C1 segment of cervical spinal cord (tissue), 14 donors: ENCODE data around the gene NABP1.

Experiments
- DNase-seq, 14 donors: peaks; one replicate each; lab custom pipeline; 2025; lab: John Stamatoyannopoulos, UW

The NABP1 gene

GRCh38 chr2:191649519-191649918 is 28.4 kb upstream of the NABP1 start:
- DNase-seq = no peak

GRCh38 chr2:191650896-191651773 is 26.8 kb upstream of the NABP1 start:
- no peak for DNase-seq

- DNase-seq = no peak
These were observed 24.1 kb upstream of the NABP1 start for GRCh38 chr2:191653667-191654391.

GRCh38 chr2:191656391-191656790 is 21.5 kb upstream of the NABP1 start:
- no peak for DNase-seq

- DNase-seq = no peak
These were observed 21.1 kb upstream of the NABP1 start for GRCh38 chr2:191656792-191657191.

GRCh38 chr2:191657977-191658376 is 20.0 kb upstream of the NABP1 start:
- DNase-seq = no peak

- no peak for DNase-seq
These were observed 18.7 kb upstream of the NABP1 start for GRCh38 chr2:191659198-191659597.

DNA sequence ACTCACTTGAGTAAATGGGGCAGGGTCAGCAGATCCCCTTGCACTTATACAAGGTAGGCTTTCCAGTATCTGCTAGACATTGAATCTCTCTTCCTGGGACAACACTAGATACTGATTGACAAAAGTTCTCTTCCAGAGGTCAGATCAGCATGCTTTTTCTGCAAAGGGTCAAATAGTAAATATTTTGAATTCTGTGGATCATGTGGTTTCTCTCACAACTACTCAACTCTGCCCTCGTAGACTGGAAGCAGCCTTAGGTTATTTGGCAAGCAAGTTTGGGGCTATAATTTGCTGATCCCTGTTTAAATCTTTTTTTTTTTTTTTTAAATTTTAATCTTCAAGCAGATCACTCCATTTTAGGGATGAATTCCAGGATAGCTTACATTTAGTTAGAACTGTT is 17.4 kb upstream of the NABP1 start:
- no peak for DNase-seq

DNA sequence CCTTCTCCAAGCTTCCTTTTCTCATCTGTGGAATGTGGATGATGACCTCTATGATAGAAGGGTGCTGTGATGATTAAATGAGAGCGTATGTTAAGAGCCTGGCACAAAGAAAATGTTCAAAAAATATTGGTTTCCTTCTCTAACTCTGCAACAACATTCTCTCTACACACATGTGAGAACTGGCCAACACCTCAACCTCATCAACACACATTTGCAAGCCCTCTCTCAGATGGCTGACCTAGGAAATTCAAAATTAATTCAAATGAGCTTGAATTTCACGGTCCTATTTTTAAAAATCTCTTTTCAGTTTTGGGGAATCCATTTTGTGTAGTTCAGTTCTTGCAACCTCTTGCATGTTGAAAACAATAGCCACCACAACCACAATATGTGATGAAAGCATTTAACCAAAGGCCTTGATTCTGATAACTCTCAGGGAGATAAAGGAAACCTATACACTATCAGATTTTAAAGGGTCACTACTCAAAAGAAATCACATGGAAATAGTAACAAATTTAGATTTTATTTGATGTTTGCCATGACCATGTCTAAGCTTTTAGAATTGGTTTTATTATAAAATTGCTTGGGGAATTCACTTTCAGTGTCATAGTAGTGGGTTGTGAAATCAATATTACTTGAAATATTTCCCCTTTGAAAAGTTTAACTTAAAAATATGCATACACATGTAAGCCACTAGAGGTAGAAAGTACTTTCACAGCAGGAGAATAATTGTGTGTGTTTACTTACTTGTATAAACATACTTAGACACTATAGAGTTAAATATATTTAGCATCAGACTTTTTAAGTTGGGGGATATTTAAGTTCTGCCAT is 16.6 kb upstream of the NABP1 start:
- no peak for DNase-seq

DNA sequence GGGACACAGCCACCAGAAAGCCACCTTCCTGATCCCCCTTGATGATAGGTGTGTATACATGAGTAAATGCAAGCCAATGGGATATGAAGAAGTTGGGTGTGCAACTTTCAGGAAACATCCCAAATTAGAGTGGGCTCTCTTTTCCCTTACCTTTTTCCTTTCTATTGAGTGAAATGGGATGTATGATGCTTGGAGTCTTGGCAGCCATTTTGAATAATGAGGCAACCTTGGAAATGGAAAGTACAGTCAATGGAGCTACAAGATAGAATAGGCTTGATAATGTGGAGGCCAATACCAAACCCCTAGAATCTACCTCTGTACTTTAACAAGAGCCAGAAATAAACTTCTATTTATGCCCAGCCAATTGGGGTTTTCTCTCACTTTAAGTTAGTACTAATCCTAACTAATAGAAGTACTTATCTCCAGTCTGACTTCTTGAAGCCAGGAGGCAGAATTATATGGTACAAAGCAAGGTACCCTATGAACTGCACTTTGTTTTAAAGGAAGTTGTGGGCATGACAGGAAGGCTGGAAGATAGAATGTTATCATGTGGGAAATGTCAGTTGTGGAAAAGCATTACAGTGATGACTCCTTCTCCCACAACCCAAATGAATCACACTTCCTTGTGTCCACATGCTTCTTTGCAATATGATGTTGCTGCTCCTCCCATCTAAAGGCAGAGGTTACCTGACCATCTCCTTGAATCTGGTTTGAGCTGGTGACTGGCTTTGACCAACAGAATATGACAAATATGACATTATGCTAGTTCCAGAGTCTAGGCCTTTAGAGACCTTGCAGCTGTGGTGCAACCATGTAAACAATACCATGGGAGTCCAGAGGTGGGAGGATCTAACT is 12.9 kb upstream of the NABP1 start:
- no peak for DNase-seq

DNA sequence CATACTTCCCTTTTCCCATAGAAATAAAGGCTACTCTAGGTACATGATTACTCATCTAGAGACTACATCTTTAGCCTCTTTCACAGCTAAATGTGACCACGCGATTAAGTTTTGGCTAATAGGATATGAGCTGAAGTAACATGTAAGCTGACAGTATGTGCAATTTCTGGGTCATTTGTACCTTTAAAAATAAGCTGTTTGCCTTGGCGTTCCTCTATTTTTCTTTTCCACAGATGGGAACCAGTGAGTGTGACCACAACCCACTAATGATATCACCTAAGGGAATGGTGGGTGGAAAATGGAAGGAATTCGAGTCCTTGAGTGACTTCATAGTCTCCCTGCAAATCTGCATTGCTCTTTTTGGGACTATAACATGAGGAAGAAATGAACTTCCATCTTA is 11.7 kb upstream of the NABP1 start:
- no peak for DNase-seq

DNA sequence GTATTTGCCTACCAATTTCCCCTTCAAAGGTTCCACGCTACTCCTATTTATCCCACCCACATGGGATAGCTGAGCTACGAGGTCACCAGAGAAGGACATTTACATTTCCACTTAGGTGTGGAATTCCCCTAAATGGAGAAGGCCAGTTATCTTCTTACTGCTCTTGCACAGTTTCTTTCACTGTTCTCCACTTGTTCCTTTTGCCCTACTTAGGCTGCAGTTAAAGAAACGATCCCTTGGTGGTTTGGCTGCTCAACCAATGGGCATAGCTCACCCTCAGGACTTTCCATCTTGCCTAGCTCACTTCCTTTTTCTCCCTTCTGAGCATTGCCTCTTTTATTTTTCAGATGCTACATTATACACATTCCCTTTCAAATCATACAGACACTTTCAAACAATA is 11.2 kb upstream of the NABP1 start:
- no peak for DNase-seq

DNA sequence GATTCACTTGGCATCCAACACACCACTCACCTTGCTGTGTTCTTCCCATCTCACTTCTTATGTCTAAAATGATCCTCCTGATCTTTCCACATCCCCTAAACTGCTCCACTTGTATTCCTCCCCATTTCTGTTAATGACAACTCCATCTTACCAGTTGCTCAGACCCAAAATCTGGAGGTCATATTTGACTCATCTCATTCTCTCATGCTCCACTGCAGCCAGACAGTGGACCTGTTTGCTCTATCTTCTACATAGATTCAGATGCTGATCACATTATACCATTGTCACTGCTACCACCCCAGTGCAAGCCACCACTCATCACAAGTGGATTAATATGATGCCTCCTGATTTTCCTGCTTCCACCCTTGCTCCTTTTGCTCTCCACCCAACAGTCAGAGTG is 7.9 kb upstream of the NABP1 start:
- DNase-seq = no peak

- no peak for DNase-seq
These were observed 7.1 kb upstream of the NABP1 start for GRCh38 chr2:191670787-191671186.

- peak in 3 of 14 donors; percentile 6 to 25 (median 19) for DNase-seq
These were observed 1.9 kb upstream of the NABP1 start for GRCh38 chr2:191675807-191676721.

- no peak for DNase-seq
These were observed 918 bp upstream of the NABP1 start for GRCh38 chr2:191676790-191677645.

DNA sequence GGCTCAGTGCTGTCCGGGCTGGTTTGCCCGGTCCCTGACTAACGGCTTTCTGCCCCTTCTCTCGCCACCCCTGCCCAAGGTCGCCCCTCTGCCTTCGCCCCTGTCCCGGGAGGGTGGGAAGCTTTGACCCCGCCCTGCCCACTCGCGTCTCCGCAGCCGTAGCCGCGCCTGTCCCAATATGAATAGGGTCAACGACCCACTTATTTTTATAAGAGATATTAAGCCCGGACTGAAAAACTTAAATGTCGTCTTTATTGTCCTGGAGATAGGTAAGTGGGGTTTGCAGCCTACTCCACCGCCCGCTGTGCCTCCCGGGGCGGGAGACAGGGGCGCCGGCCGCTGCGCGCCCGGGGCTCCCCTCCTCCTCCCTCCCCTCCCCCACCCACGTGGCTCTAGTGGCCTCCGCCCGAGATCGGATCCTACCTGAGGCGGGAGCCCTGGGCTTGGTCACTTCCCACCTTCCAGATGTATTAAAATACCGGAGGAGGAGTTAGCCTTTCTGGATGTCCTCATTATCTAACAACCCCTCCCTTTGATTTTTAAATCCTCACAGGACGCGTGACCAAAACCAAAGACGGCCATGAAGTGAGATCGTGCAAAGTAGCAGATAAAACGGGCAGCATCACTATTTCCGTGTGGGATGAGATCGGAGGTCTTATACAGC is 633 bp downstream of the NABP1 start:
- peak in 5 of 14 donors; percentile 5 to 58 (median 36) for DNase-seq

- DNase-seq = no peak
These were observed 2.1 kb downstream of the NABP1 start for GRCh38 chr2:191679818-191680600.
